ENCODE measurements around the gene FOXD4L3. TPM values are rescaled to one million over a fixed set of nuclear protein-coding genes. Genes with fewer than 3 reads are reported as not detected.
"Not testable (repeated sequence)": the region's sequence is repeated elsewhere in the genome, so short reads cannot be mapped to it uniquely, and the experiment has no call there.

FOXD4L3 gene
- total RNA-seq, 4 donors from 2014 or later, result not detected

DNA sequence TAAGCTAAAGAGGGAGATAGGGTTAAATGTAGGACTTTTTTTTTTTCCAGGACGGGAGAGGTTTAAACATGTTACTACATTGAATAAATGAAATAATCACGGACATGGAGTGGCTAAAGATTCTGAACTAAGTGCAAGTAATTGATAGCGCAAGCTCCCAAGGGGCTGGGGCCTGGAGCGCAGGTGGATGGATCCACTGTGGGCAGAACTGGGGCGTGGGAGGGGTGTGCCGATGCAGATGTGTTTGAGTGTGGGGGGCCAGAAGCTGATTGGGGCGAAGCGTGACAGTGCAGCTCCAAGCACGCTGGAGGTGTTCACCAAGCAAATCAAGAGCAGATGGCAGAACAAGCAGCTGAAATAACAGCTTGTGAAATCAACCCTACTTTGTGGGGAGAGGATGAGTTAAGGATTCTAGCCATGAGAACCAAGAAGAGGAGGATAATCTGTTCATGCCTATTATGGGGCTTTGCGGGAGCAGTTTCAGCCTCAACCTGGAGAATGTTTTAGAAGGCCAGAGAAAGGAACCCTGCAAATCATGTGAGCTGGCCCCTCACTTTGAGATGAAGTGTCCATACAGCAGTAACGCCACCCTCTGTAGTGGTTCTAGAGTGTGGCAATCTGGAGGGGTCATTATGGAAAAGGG, 28.0 kb downstream of the FOXD4L3 start:
- not testable (repeated sequence) for H3K4me1 ChIP-seq, H3K9me3 ChIP-seq, ATAC-seq, H3K27me3 ChIP-seq, H3K36me3 ChIP-seq, H3K27ac ChIP-seq, H3K4me3 ChIP-seq
- WGBS, 2 donors (ENCODE audit: low coverage in 1 of 2), result 86 to 100% methylated on average over 1 to 4 of the region's 11 CpGs

DNA sequence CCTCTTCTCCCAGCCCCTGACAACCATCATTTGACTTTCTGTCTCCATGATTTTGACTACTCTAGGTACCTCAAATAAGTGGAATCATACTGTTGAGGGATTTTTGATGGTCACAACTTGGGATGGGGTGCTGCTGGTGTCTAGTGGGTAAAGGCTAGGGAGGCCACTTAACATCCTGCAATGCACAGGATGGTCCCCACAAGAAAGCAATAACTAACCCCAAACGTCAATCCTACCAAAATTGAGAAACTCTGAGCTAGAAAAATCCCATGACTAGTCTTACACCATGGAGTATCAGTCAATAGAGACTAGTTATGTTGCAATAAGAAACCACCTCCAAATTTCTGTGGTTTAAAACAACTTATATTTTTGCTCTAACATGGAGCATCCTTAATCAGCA, 29.5 kb downstream of the FOXD4L3 start:
- not testable (repeated sequence) for ATAC-seq, H3K36me3 ChIP-seq, H3K27me3 ChIP-seq, H3K4me3 ChIP-seq, H3K27ac ChIP-seq, H3K9me3 ChIP-seq, H3K4me1 ChIP-seq
- WGBS, 2 donors (ENCODE audit: low coverage in 1 of 2), result no CpG with 5 or more reads among the region's 1 CpG

DNA sequence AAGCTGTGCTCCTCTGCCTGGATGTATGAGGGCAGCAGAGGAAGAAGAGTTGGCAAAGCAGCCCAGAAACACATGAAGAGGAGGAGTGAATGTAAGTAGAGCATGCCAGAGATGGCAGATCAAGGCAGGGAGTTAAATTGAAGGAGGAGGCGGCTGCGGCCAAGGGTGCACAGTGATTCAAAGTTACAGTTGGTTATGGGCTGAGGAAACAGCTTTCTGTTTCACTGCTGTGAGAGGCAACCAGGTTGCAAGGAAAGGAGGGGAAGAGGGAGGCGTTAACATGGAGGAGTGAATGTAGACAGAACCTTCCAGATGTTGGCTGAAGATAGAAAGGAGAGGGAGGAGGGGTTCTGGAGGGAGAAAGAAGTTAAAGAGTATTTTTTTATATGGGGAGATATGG, 33.3 kb downstream of the FOXD4L3 start:
- not testable (repeated sequence) for ATAC-seq, H3K4me1 ChIP-seq
- no CpG with 5 or more reads among the region's 3 CpGs for WGBS, 2 donors (ENCODE audit: low coverage in 1 of 2)

DNA sequence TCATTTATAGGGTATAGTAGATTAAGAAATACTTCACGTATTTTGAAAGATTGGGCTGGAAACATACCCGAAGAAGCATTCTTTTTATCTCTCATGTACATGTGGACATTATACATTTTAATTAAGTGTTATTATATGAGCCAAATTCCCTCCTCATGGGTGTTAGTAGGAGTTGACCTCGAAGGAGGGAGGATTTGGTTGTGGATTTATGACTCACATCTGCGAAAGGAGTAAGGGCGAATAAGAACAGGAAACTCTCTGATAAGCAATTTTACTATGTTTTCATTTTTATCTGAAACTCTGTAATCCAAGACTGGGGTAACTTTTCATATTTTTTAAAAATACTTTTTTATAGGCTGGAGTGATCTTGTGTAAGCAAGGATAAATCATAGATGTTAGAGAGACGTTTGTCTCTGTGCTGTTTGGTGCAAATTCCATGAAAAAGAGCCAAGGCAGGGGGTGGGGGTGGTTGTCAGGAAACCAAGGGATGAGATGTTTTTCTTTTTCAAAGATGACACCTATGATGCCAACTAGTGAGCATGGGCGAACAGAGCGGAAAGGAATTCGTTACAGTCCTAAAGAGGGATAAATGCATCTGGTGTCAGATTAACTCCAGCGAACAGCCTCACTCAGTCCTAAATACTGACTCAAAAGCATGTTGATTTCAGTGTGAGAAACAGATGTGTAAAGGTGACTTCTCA, 34.1 kb downstream of the FOXD4L3 start:
- not testable (repeated sequence) for ATAC-seq, H3K9me3 ChIP-seq, H3K4me3 ChIP-seq, H3K27ac ChIP-seq, H3K36me3 ChIP-seq, H3K27me3 ChIP-seq, H3K4me1 ChIP-seq
- 66% methylated on average over 4 of the region's 10 CpGs; no CpG with 5 or more reads in 1 of the 2 donors for WGBS, 2 donors (ENCODE audit: low coverage in 1 of 2)

More for the DNA sequence above, 33.3 kb downstream of the FOXD4L3 start:
- not testable (repeated sequence) for H3K4me3 ChIP-seq, H3K27me3 ChIP-seq, H3K36me3 ChIP-seq, H3K9me3 ChIP-seq, H3K27ac ChIP-seq

DNA sequence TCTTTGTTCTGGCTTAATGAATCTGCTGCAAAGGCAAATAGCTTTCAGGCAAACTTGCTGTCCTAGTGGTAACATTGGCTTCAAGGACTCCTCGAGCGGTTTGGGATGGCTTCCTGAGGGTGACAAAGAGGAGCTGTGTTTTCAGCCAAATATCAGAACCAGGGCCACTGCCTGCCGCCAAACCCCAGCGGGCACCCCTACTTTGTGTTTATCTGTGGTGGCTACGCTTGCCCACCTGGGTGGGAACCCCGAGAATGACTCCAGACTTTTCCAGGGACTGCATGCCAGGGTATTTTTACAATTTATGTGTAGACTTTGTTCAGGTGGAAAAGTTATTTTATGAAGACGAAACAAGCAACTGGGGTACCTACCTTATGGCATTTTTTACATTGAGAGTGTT, 35.3 kb downstream of the FOXD4L3 start:
- not testable (repeated sequence) for H3K9me3 ChIP-seq, H3K27me3 ChIP-seq, H3K4me1 ChIP-seq, ATAC-seq, H3K4me3 ChIP-seq, H3K27ac ChIP-seq, H3K36me3 ChIP-seq
- WGBS, 2 donors (ENCODE audit: low coverage in 1 of 2), result 80% methylated on average over 2 of the region's 7 CpGs; no CpG with 5 or more reads in 1 of the 2 donors

DNA sequence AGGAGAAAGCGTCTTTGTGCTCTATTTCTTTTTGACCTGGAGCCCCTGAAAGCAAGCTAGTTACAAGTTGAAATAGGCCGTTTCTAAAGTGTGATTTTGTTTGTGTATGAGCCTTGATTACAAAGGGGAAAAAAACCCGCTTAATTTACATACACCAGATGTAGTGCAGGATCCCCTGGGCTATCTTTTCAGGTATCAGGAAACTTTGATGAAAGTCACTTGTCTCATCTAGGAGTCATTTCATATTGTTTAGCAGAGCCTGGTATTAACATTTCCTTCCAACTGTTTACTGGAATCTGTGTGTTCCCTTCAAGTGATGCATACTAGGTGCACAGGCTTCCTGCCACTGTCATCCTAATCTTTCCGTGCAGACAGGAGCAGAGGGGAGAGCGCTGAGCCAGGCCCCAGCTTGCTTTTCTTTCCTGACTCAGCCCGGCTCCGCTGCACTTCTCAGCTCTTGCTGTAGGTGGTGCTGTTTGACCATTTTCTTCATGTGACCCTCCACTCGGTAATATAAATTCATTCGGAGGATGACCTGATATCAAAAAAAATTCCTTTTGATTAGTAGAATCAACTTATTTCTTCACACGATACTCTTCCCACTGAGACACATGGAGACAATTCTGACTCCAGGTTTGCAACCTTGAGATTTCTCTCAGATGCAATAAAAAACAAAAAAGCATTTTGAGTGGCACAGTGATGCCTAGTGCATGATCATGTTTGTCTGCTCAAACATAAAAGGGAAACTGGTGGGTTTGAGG, 39.8 kb downstream of the FOXD4L3 start:
- ATAC-seq, result peak; percentile 76
- TF ChIP-seq, protein P1, sequence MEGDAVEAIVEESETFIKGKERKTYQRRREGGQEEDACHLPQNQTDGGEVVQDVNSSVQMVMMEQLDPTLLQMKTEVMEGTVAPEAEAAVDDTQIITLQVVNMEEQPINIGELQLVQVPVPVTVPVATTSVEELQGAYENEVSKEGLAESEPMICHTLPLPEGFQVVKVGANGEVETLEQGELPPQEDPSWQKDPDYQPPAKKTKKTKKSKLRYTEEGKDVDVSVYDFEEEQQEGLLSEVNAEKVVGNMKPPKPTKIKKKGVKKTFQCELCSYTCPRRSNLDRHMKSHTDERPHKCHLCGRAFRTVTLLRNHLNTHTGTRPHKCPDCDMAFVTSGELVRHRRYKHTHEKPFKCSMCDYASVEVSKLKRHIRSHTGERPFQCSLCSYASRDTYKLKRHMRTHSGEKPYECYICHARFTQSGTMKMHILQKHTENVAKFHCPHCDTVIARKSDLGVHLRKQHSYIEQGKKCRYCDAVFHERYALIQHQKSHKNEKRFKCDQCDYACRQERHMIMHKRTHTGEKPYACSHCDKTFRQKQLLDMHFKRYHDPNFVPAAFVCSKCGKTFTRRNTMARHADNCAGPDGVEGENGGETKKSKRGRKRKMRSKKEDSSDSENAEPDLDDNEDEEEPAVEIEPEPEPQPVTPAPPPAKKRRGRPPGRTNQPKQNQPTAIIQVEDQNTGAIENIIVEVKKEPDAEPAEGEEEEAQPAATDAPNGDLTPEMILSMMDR (IDR thresholded peaks at IDR 0.05), result peak in 1 of 4 experiments; percentile 36
- not testable (repeated sequence) for H3K36me3 ChIP-seq, H3K4me3 ChIP-seq, H3K27me3 ChIP-seq, H3K4me1 ChIP-seq, H3K9me3 ChIP-seq, H3K27ac ChIP-seq
- 0% methylated on average over 3 of the region's 10 CpGs; no CpG with 5 or more reads in 1 of the 2 donors for WGBS, 2 donors (ENCODE audit: low coverage in 1 of 2)

DNA sequence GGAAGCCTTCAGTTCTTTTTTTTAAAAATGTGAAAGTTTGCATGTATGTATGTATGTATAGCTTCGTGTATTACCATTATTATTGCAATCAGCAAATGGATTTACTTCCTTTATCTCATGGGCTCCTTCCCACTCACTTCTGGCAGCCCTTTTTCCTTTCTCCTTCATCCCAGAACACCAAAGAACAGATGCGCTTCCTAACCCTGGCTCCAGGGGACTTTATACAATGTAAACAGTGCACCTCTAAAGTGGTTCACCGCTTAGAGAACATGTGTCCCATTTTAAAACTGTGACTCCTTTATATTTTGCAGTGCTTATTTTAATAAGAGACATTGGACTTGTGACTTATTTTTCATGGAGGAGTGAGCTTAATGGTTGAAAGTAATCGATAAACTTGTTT, 40.6 kb downstream of the FOXD4L3 start:
- H3K27me3 ChIP-seq, H3K4me3 ChIP-seq, H3K9me3 ChIP-seq, H3K4me1 ChIP-seq, H3K27ac ChIP-seq, H3K36me3 ChIP-seq, ATAC-seq: not testable (repeated sequence)
- WGBS, 2 donors (ENCODE audit: low coverage in 1 of 2), result 43 to 71% methylated on average over 1 to 3 of the region's 4 CpGs

DNA sequence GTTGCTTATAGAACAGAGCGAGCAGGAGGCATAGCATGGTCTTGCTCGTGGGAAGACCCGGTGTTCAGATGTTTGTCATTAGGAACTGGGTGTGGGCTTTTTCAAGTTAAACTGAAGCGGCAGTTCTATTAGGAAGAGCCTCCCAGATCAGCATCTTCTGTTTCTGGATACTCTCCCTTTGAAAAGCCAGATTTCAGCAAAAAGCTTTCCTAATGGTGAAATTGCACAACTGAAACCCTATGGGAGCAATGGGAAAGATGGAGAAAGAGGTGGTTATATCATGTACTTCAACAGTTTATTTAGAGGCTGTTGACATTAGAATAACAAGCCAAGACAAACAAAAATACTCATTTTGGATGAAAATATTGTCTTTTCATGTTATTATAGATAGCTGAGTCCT, 41.3 kb downstream of the FOXD4L3 start:
- not testable (repeated sequence) for H3K4me1 ChIP-seq, H3K36me3 ChIP-seq, H3K4me3 ChIP-seq, H3K27me3 ChIP-seq, H3K9me3 ChIP-seq, H3K27ac ChIP-seq
- WGBS, 2 donors (ENCODE audit: low coverage in 1 of 2), result 100% methylated on average over 1 of the region's 4 CpGs; no CpG with 5 or more reads in 1 of the 2 donors
- peak; percentile 52 for ATAC-seq
